ENCODE measurements around the gene RASSF9.

The RASSF9 gene

GRCh38 chr12:85836197-85837090 lies at the start of gene RASSF9:
RASSF9 (minus strand) TSS chr12:85836409; CDS start chr12:85836201, 208 bp downstream.
- no peak for TF ChIP-seq CTCF (IDR thresholded peaks at IDR 0.05; ENCODE audit: extremely low read depth, missing control alignments)
- no peak for DNase-seq (ENCODE audit: low spot score)

GRCh38 chr12:85883763-85884162 lies 47.6 kb upstream of the RASSF9 start:
- no peak for DNase-seq (ENCODE audit: low spot score)
- no peak for TF ChIP-seq CTCF (IDR thresholded peaks at IDR 0.05; ENCODE audit: extremely low read depth, missing control alignments)

DNA sequence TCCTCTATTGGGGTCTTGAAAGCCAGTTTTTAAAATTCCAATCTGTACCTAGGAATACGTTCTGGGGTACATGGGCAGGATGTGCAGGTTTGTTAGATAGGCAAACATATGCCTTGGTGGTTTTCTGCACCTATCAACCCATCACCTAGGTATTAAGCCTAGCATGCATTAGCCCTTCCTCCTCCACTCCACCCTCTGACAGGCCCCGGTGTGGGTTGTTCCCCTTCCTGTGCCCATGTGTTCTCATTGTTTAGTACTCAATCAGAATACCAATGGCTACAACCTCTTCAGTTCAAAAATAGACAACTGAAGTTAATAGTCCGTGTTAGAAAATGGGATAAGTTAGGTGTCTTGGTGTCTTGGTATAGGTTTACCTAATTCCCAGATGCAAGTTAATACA lies 41.2 kb upstream of the RASSF9 start:
- DNase-seq (ENCODE audit: low spot score): no peak
- no peak for TF ChIP-seq CTCF (IDR thresholded peaks at IDR 0.05; ENCODE audit: extremely low read depth, missing control alignments)

- TF ChIP-seq CTCF (IDR thresholded peaks at IDR 0.05; ENCODE audit: extremely low read depth, missing control alignments): no peak
- peak; percentile 5 for DNase-seq (ENCODE audit: low spot score)
Measured at GRCh38 chr12:85874031-85874461, 37.8 kb upstream of the RASSF9 start, which contains the start of gene NTS. NTS (plus strand) TSS chr12:85874295; CDS start chr12:85874404, 109 bp downstream.

DNA sequence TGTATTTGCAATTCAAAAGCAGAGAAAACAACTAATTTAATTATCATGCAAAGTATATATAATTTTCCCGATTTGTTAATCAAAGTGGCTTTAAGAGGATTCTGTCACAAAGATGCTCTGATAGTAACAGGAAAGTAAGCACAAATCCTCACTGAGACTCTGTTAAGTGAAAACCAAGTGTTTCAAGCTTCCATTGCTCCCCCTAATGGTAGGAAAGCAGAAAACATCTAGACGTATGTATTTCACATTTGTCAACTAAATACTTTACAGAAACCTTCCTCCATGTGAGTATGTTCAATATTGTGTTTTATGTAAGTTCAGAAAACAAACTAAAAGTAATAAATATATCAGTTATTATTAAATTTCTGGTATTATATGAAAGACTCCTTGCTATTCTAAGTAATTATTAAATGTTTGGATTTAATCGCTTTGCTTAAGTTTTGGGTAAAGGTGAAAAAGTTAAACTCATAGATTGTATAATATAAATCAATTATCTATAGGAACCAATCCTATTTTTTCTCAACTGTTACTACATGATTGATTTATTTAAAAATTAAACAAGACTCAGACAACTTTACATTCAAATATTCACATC lies 36.4 kb upstream of the RASSF9 start:
- TF ChIP-seq CTCF (IDR thresholded peaks at IDR 0.05; ENCODE audit: extremely low read depth, missing control alignments): peak; percentile 69
- peak; percentile 27 for DNase-seq (ENCODE audit: low spot score)

- peak; percentile 55 for TF ChIP-seq CTCF (IDR thresholded peaks at IDR 0.05; ENCODE audit: extremely low read depth, missing control alignments)
- DNase-seq (ENCODE audit: low spot score): peak; percentile 38
Measured at GRCh38 chr12:85866986-85867776, 31.0 kb upstream of the RASSF9 start.
